HUES48 (cell line): ENCODE data around the gene PCDHA7.
"Not testable (repeated sequence)": the region's sequence is repeated elsewhere in the genome, so short reads cannot be mapped to it uniquely, and the experiment has no call there.

Experiments used
- H3K27ac ChIP-seq: one replicate; pipeline ENCODE4 v1.7.0; 2013; ENCODE audit warnings: low read depth, low read length, inconsistent platforms
- H3K27me3 ChIP-seq: 2 replicates; pipeline ENCODE4 v1.6.1; 2013; ENCODE audit warnings: mild to moderate bottlenecking, low read length; ENCODE audit not compliant: control insufficient read depth, insufficient read depth
- H3K36me3 ChIP-seq: 2 replicates; pipeline ENCODE4 v1.6.1; 2013; ENCODE audit warnings: low read length; ENCODE audit not compliant: control insufficient read depth, insufficient read depth
- H3K4me1 ChIP-seq: 2 replicates; pipeline ENCODE4 v1.6.1; 2013; ENCODE audit warnings: mild to moderate bottlenecking, low read length; ENCODE audit not compliant: control insufficient read depth, insufficient read depth
- H3K4me3 ChIP-seq: 2 replicates; pipeline ENCODE4 v1.5.1; 2013; ENCODE audit warnings: mild to moderate bottlenecking, low read depth, low read length
- H3K9ac ChIP-seq: 2 replicates; pipeline ENCODE4 v1.6.1; 2013; ENCODE audit warnings: mild to moderate bottlenecking, low read depth, low read length, moderate library complexity
- H3K9me3 ChIP-seq: 2 replicates; pipeline ENCODE4 v1.6.1; 2013; ENCODE audit warnings: low read length; ENCODE audit not compliant: control insufficient read depth, insufficient read depth

Gene PCDHA7

GRCh38 chr5:140875085-140876065 is 41.3 kb downstream of the PCDHA7 start, which contains the start of gene PCDHA12:
PCDHA12 (plus strand) TSS chr5:140875308; CDS start chr5:140875473, 165 bp downstream.
- Histone ChIP-seq H3K4me3 (peak within 1 kb of the TSS; percentile 91), H3K9ac (peak within 1 kb of the TSS; percentile 85), H3K27ac (peak within 1 kb of the TSS; percentile 73), H3K27me3 (no peaks in the 10 kb centered on the region), H3K4me1 (peaks cover 7% of the 10 kb centered on the region; the same call in 1 of the 2 replicates), H3K36me3 (0 out of 2 replicates have a peak, but pooled peaks cover under 1% of the 10 kb centered on the region), H3K9me3 (no peaks in the 10 kb centered on the region)

- H3K4me3 ChIP-seq, H3K27me3 ChIP-seq, H3K27ac ChIP-seq, H3K4me1 ChIP-seq, H3K36me3 ChIP-seq, H3K9ac ChIP-seq, H3K9me3 ChIP-seq: not testable (repeated sequence)
These were observed 42.6 kb downstream of the PCDHA7 start for GRCh38 chr5:140876541-140877261.

- Histone ChIP-seq H3K36me3 (no peaks in the 10 kb centered on the region), H3K4me1 (peaks cover 7% of the 10 kb centered on the region; the same call in 1 of the 2 replicates), H3K27me3 (no peaks in the 10 kb centered on the region), H3K9me3 (no peaks in the 10 kb centered on the region), H3K4me3 (no peak overlapping the region), H3K9ac (no peak overlapping the region), H3K27ac (no peak overlapping the region)
These were observed 43.2 kb downstream of the PCDHA7 start for GRCh38 chr5:140877262-140877581.

GRCh38 chr5:140881889-140882590 is 48.0 kb downstream of the PCDHA7 start, which contains the start of gene PCDHA13:
PCDHA13 (plus strand) TSS chr5:140882124; CDS start chr5:140882269, 145 bp downstream.
- H3K9ac ChIP-seq, result no peak within 1 kb of the TSS

GRCh38 chr5:140882591-140882899 is 48.5 kb downstream of the PCDHA7 start:
- no peak overlapping the region for H3K9ac ChIP-seq
- no peaks in the 10 kb centered on the region for H3K9me3 ChIP-seq
- no peaks in the 10 kb centered on the region for H3K27me3 ChIP-seq
- H3K4me3 ChIP-seq, result peak overlapping the region; percentile 36; the same call in 1 of the 2 replicates
- H3K27ac ChIP-seq, result no peak overlapping the region
- H3K4me1 ChIP-seq, result no peaks in the 10 kb centered on the region
- no peaks in the 10 kb centered on the region for H3K36me3 ChIP-seq

More at GRCh38 chr5:140881889-140882590, 48.0 kb downstream of the PCDHA7 start, which contains the start of gene PCDHA13:
- no peaks in the 10 kb centered on the region for H3K9me3 ChIP-seq
- no peaks in the 10 kb centered on the region for H3K36me3 ChIP-seq
- H3K27me3 ChIP-seq, result no peaks in the 10 kb centered on the region
- peak within 1 kb of the TSS; percentile 36 for H3K4me3 ChIP-seq
- no peak within 1 kb of the TSS for H3K27ac ChIP-seq
- H3K4me1 ChIP-seq, result no peaks in the 10 kb centered on the region

GRCh38 chr5:140883373-140883772 is 49.3 kb downstream of the PCDHA7 start:
- Histone ChIP-seq H3K27ac (no peak overlapping the region), H3K4me1 (no peaks in the 10 kb centered on the region), H3K9ac (no peak overlapping the region), H3K27me3 (no peaks in the 10 kb centered on the region), H3K9me3 (no peaks in the 10 kb centered on the region), H3K4me3 (no peak overlapping the region), H3K36me3 (no peaks in the 10 kb centered on the region)

- Histone ChIP-seq H3K9me3 (no peaks in the 10 kb centered on the region), H3K27me3 (no peaks in the 10 kb centered on the region), H3K9ac (no peak overlapping the region), H3K27ac (no peak overlapping the region), H3K36me3 (no peaks in the 10 kb centered on the region), H3K4me1 (no peaks in the 10 kb centered on the region), H3K4me3 (no peak overlapping the region)
These were observed 50.0 kb downstream of the PCDHA7 start for GRCh38 chr5:140883927-140884697.
